GM18951 (cell line): Measurements from ENCODE around the gene EPHA2.

Source experiments
- POLR2A ChIP-seq: IDR thresholded peaks from 4 replicates; pipeline ENCODE4 v1.6.1; 2011; ENCODE audit warnings: mild to moderate bottlenecking; ENCODE audit not compliant: insufficient read length, insufficient read depth; ENCODE audit errors: extremely low read depth
- in situ Hi-C: fragments of 300-500 bp; cut with MboI; formaldehyde crosslinking; loops from one replicate; pipeline ENCODE4 v1.12.0; 2022; ENCODE audit warnings: low sequenced_read_pairs, mixed read lengths, inconsistent platforms; ENCODE audit not compliant: unreplicated experiment

EPHA2 gene

DNA sequence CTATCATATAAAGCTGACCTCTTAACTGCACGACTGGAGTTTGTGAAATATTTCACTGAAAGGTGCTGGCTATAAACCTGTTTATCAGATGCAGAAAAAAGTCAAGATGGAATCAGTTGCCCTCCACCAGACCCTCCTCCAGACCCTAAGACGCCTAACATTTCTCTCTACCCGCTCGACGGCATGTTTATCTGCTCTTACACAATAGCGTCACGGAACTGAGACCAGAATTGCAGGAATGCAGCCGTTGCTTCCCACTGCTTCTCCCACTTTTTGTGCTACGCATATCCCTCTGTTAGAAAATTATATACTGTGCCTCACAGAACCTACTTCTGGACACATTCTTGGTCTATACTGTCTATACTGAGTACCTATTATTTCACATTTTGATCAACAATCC lies 54.2 kb downstream of the EPHA2 start:
- in situ Hi-C loops: no loop called here
- TF ChIP-seq POLR2A: no peak

DNA sequence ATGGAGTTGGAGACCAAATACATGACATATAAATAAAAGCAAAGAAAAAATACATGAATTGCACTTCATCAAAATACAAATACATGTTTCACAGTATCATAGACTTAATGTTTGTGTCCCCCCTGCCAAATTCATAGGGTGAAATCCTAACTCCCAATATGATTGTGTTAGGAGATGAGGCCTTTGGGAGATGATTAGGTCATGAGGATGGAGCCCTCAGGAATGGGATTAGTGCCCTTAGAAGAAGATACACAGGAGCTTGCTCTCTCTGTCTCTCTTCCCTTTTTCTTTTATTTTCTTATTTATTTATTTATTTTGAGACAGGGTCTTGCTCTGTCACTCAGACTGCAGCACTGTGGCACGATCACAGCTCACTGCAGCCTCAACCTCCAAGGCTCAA lies 56.5 kb downstream of the EPHA2 start:
- in situ Hi-C loops: loop anchor here (10.0 to 25.0 kb wide), 2 partner anchors 95 to 263 kb away; partner anchors contain the start of genes FBXO42 and SZRD1

DNA sequence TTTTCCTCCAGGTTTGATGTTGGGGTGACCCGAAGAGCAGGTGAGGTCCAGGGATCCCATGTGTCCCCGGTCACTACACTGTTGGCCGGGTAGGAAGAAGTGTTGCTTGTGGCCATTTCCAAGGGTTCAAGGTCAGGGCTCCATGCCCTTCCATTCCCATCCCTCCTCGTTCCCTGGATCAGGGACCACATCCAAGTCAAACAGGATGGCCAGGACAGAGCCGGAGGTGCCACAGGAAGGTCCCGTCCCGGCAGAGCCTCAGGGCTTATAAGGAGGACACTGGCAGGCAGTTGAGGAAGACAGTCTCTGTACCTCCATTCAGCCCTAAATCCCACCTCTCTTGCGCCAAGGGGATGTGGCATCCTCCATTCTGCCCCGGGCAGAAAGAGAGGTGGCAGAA lies 60.4 kb downstream of the EPHA2 start:
- in situ Hi-C loops: loop anchor here (10.0 to 25.0 kb wide), 2 partner anchors 99 to 267 kb away; partner anchors contain the start of genes FBXO42 and SZRD1
- no peak for TF ChIP-seq POLR2A

More for the DNA sequence above, 56.5 kb downstream of the EPHA2 start:
- no peak for TF ChIP-seq POLR2A

DNA sequence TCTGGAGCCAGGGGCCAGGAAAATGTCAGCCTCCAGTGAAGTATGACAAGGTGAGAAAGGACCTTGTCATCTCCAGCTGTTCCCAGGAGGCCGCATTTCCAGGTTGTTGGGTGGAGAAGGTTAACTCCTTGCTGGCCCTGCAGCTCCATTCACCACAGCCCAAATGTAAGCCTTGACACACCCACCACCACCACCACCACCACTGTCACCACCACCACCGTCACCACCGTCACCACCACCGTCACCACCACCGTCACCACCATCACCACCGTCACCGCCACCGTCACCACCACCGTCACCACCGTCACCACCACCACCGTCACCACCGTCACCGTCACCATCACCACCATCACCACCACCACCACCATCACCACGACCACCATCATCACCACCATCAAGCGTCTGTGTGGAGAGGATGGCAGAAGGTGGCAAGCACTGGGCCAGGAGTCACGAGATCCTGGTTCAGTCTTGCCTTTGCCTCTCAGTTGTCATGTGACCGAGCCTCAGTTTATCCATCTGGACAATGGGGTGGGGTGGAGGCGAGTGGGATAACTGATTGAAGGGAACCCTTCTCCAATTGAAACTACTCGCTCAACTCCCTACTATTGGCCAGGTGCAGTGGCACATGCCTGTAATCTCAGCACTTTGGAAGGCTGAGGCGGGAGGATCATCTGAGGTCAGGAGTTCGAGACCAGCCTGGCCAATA lies 61.3 kb downstream of the EPHA2 start:
- TF ChIP-seq POLR2A: no peak
- in situ Hi-C loops: loop anchor here (10.0 to 25.0 kb wide), 2 partner anchors 100 to 268 kb away; partner anchors contain the start of genes FBXO42 and SZRD1

DNA sequence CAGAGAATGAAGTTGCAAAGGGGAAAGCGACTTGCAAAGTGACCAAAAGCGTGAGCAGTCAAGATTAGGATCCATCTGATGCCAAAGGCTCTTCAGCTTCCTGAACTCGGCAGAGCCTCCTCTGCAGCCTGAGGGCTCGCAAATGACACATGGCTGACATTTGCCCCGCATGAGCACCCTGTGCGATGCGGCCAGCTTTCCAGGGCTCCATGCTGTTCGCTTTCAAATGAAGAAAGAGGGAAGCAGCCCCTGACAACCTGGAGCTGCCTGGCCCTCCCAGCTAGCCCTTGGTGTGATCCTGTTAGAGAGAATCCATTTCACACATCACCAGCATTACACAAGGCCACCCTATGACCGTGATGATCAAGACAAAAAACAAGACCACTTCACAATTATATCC lies 62.3 kb downstream of the EPHA2 start:
- in situ Hi-C loops: loop anchor here (10.0 to 25.0 kb wide), 2 partner anchors 101 to 269 kb away; partner anchors contain the start of genes FBXO42 and SZRD1
- no peak for TF ChIP-seq POLR2A

DNA sequence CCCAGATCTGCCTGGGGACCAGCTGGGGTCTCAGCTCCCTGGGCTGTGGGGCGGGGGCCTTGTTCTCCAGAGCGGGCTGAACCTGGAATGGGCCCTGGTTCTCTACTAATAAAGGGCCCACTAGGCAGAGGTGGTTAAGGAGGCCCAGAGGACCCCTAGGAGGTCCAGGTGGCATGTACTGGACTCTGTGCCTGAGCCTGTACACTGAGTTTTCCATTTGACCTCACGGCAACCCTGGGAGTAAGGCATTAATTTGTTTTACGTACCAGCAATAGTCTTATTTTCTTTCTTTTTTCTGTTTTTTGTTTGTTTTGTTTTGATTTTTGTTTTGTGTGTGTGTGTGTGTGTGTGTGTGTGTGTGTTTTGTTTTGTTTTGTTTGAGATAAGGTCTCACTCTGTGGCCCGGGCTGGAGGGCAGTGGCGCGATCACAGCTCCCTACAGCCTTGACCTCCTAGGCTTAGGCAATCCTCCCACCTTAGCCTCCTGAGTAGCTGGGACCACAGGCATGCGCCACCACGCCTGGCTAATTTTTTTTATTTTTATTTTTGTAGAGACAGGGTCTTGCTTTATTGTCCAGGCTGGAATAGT lies 62.9 kb downstream of the EPHA2 start:
- in situ Hi-C loops: loop anchor here (10.0 to 25.0 kb wide), 2 partner anchors 102 to 269 kb away; partner anchors contain the start of genes FBXO42 and SZRD1
- no peak for TF ChIP-seq POLR2A

DNA sequence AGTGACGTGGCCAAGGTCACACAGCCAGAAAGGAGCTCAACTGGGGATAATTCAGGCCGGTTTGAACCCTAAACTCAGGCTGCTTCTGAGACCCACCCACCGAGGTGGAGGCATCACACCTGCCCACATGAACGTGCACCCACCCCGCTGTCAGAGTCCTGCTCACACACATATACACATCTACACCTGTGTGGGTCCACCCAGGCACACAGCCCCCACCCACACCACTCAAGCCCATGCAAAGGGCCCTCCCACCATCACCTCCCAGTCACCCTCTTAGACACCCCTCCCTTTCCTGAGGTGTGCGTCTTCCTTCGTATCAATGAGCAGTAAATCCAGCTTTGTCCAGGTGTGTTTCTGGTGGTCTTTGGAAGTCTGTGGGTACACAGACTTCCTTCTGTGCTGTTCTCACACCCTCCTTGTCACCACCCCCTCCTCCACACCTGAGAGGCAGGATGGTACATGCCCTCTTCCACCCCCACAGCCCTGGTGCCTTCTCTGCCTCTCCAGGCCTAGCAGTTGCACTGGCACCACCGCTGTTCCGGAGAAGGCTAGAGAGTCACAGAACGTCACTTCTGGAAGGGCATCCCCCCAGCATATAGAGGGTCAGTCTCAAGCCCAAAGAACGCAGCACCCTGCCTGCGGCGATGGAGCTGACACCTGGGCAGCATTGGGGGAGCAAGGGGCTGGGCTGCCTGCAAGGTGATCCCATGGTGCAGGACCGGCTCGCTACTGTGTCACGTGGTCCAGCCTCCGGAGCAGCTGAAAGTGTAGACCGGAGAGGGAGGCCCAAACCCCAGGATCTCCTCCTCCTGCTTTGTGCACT lies 63.6 kb downstream of the EPHA2 start:
- TF ChIP-seq POLR2A: no peak
- in situ Hi-C loops: loop anchor here (10.0 to 25.0 kb wide), 2 partner anchors 102 to 270 kb away; partner anchors contain the start of genes FBXO42 and SZRD1

DNA sequence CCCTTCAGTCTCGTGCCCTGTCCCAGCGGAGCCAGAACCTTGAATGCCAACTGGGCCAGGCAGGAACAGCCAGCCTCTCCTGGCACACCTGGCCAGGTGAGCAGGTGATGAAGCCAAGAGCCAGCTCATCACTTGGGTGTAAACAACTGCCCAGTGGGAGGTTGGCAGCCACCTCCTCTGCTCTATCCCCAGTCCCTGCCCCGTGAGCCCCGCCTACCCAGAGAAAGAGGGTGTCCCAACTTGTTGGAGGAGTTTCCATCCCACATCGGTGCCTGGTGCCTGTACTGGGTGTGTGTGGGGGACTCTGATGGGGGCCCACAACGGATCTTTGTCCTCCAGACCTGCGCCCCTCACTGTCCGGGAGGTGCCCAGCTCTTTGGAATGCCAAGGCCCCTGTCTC lies 64.6 kb downstream of the EPHA2 start:
- no peak for TF ChIP-seq POLR2A
- in situ Hi-C loops: loop anchor here (10.0 to 25.0 kb wide), 2 partner anchors 104 to 271 kb away; partner anchors contain the start of genes FBXO42 and SZRD1

DNA sequence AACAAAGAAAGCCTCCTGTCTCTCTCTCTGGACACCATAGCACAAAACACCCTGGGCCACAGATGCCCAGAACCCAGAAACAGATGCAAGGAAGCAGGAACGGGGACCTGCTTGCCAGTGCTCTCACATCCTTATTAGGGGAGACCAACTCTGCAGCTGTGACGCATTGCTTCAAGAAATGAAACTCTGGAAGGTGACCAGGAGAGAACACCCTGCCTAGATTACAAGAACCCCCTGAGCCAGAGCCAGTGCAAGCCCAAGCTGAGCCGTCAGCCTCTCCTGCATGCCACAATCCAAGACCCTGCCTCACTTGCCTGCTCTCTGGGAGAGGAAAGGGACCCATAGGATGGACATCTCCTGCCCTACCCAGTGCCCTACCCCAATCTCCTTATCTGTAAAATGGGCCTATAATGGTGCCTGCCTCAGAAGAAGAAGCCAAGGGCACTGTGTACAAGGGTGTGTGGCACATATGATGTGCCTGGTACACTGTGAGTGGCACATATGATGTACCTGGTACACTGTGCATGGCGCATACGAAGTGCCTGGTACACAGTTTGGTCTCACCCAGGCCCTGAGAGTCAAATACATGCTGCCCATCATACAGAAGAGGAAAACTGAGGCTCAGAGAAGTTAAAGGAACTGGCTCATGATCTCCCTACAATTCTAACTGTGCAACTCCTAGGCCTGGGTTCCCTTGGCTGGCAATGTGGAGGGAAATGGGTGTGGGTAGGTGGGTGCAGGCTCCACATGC lies 65.6 kb downstream of the EPHA2 start:
- in situ Hi-C loops: loop anchor here (10.0 to 25.0 kb wide), 2 partner anchors 105 to 272 kb away; partner anchors contain the start of genes FBXO42 and SZRD1

DNA sequence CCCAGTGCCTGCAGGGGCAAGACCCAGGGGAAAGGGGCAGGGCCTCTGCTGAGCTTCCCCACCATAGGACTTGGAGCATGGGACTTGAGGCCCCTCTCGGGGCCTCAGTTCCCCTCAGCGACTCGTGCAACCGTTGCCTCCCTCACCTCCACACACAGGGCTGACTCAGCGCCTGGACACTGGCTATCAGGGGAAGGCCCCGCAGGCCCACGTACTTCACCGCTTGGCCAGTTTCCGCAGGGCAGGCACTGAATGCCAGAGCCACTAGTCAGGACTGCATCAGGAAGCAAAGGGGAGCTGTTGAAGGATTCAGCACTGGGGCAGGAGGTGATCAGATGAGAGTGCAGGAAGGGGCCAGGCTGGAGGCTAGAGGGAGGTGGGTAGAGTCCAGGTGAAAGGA lies 66.9 kb downstream of the EPHA2 start:
- no peak for TF ChIP-seq POLR2A
- in situ Hi-C loops: loop anchor here (25.0 kb wide), 1 partner anchor 273 kb away; the partner anchor contains the start of genes FBXO42 and SZRD1

More for the DNA sequence above, 65.6 kb downstream of the EPHA2 start:
- no peak for TF ChIP-seq POLR2A

DNA sequence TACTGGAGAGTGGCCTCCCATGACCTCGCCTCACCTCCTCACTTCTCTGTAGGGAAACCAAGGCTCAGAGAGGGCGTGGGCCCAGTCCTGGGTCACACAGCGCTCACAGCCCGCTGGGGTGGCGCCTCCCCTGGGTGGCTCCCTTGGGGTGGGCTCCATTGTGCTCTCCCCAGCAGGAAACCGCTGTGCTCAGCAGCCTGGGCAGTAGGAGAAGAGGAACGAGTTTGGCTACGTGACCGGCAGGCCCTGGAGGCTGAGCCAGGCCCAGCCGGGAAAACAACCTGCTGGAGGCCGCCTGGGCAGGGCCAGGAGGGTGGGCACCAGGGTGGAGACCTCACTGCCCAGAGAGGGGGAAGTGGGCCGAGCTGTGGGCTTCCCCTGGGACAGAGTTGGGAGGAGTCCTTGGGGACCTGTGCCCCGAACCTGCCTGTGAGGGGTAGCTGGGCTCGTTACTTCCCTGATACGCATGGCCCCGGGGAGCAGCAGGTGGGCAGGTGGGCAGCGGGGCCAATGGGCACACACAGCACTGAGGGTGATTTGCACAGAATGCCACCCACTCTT lies 67.4 kb downstream of the EPHA2 start:
- in situ Hi-C loops: loop anchor here (25.0 kb wide), 1 partner anchor 274 kb away; the partner anchor contains the start of genes FBXO42 and SZRD1
- TF ChIP-seq POLR2A: no peak

DNA sequence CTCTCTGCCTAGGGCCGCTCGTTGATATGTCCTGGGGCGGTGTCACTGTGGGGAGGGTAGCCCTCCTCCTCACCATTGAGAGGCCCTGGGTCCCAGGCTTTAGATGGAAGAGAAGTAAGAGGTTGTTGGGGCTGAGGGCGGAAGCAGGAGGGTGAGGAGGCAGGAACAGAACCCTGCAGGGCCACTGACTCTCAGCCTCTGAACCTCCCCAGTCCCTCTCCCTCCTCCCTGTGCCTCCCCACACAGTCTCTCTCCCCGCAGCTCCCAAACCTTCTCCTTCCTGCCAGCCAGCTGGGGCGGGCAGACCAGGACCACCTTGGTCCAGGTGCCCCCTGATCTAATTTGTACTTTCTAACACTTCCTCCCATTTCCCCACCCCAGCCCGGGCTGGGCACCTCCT lies 68.1 kb downstream of the EPHA2 start:
- TF ChIP-seq POLR2A: no peak
- in situ Hi-C loops: loop anchor here (25.0 kb wide), 1 partner anchor 275 kb away; the partner anchor contains the start of genes FBXO42 and SZRD1
